AG04449 (cell line): ENCODE measurements around the gene SPRY2.

ENCODE experiments used
- CTCF ChIA-PET: fragments of 350-600 bp; formaldehyde crosslinking; extraction: SDS; loops from one replicate; lab custom pipeline; 2021; ENCODE audit warnings: antibody characterized with exemption; lab: Yijun Ruan, JAX
- POLR2A ChIA-PET: fragments of 400-600, 350-600 bp; formaldehyde crosslinking; extraction: SDS; loops from one replicate; lab custom pipeline; 2020; ENCODE audit warnings: antibody characterized with exemption, inconsistent platforms; lab: Yijun Ruan, JAX
- DNase-seq: peaks from one replicate; pipeline ENCODE4 v3.0.0-alpha.2; 2010; ENCODE audit warnings: low read depth, low spot score
- H3K4me3 ChIP-seq: 2 replicates; pipeline ENCODE4 v1.5.1; 2011; ENCODE audit warnings: low read depth, mild to moderate bottlenecking, control low read depth, low read length
- TF ChIP-seq, protein P1 (sequence below): IDR thresholded peaks from one replicate; pipeline ENCODE4 v1.5.1; 2011; ENCODE audit warnings: mild to moderate bottlenecking, moderate library complexity, low read length, control low read depth, inconsistent platforms; ENCODE audit not compliant: insufficient read depth; ENCODE audit errors: missing control alignments

Gene SPRY2

DNA sequence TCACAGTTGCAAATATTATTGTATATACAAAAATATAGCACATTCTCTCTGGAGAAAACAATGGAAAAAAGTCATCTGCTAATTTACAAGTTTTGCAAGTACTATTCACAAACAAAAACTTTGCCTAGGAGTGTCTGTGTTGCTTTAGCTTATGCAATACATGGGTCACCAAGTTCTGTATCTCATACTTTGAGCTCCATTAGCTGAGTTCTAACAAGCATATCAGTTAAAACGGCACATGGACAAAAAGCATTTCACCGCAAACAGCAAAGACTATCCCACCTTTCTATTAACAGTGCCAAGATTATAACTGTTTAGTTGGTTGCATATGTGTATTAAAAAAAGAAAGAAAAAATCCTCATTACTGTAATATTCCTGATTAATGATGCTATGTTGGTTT is 4.6 kb downstream of the SPRY2 start:
- POLR2A ChIA-PET = no interaction called here
- no peak for DNase-seq
- H3K4me3 ChIP-seq = peak overlapping the region; percentile 91
- CTCF ChIA-PET = interaction anchor here (1.1 kb wide), 2 partner anchors 87 to 658 kb away, joined by 3 to 4 read pairs; no protein-coding TSS in a partner anchor
- TF ChIP-seq, protein P1, sequence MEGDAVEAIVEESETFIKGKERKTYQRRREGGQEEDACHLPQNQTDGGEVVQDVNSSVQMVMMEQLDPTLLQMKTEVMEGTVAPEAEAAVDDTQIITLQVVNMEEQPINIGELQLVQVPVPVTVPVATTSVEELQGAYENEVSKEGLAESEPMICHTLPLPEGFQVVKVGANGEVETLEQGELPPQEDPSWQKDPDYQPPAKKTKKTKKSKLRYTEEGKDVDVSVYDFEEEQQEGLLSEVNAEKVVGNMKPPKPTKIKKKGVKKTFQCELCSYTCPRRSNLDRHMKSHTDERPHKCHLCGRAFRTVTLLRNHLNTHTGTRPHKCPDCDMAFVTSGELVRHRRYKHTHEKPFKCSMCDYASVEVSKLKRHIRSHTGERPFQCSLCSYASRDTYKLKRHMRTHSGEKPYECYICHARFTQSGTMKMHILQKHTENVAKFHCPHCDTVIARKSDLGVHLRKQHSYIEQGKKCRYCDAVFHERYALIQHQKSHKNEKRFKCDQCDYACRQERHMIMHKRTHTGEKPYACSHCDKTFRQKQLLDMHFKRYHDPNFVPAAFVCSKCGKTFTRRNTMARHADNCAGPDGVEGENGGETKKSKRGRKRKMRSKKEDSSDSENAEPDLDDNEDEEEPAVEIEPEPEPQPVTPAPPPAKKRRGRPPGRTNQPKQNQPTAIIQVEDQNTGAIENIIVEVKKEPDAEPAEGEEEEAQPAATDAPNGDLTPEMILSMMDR = no peak

DNA sequence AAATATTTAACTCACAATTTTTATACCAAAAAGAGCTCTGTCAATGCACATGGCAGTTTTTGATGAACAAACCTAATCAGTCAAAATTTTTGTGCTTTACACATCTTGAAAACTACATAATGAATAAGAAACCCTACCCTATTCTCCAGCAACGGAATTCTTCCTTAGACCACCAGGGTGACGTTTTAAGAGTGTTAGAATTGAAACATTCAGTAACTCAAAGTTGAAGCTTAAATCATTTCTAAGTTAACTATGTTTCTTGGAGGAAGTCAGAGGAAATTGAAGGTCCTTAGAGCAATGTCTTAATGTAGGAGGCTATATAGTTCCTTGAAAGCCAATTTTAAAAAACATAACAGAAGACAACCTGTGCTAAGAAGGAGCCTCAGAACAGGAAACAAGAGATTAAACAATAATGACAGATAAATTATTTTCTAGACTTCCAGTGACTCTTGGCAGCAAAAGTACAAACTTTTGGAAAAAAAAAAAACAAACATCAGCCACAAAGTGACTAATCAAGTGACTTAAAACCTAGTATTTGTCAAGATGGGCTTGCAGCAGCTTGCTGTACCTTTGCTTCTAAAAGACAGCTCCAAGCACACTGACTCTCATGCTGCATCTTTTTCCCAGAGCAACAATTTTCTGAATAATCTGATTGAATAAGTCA is 6.2 kb downstream of the SPRY2 start:
- TF ChIP-seq, protein P1 = no peak

DNA sequence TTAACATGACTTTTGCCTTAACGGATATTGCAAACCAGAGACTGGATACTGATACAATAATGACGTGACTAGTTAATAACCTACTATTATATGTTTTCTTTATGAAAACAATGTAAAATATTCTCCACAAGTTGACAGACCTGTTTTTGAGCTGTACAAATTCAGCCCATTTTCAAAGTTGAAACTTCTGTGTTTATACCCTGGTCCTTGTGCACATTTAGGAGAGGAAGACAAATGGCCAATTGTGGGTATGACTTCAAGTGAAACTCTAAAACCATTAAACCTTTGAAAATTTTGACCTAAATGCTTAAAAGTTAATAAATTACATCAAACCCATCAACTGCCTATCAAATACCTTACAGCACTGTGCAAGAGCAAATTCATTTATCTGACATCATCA is 8.9 kb downstream of the SPRY2 start:
- TF ChIP-seq, protein P1 = no peak
- ChIA-PET CTCF (interaction anchor here (0.8 to 4.0 kb wide), 2 partner anchors 9 to 11 kb away, joined by 3 to 20 read pairs; partner anchors contain the start of gene SPRY2), POLR2A (no interaction called here)
- DNase-seq = no peak
- no peak overlapping the region for H3K4me3 ChIP-seq

More for the DNA sequence above, 6.2 kb downstream of the SPRY2 start:
- CTCF ChIA-PET = interaction anchor here (0.6 to 4.0 kb wide), 2 partner anchors 8 to 115 kb away, joined by 4 to 20 read pairs; no protein-coding TSS in a partner anchor
- POLR2A ChIA-PET = interaction anchor here (1.2 kb wide), 1 partner anchor 398 kb away, joined by 8 read pairs; no protein-coding TSS in a partner anchor
- DNase-seq = no peak
- no peak overlapping the region for H3K4me3 ChIP-seq

DNA sequence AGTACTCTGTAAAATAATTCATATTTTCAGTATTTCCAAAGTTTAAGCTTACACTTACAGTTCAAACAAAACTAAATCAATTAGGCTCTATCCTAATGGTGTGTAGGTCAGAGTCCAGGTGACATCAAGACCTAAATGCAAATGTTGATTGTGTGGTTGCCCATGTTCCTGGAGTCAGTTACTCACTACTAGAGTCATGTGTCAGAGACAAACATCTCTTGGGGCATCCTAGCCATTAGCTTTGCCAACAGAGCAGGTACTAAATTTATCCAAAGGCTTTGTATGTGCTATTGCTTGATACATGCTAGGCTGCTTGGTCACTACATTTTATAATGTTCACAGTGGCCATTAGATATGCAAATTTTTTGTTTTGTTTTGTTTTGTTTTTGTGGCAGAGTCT is 11.7 kb downstream of the SPRY2 start:
- DNase-seq = no peak
- POLR2A ChIA-PET = interaction anchor here (0.7 kb wide), 1 partner anchor 8 kb away, joined by 3 read pairs; no protein-coding TSS in a partner anchor
- H3K4me3 ChIP-seq = no peak overlapping the region
- TF ChIP-seq, protein P1 = no peak
- CTCF ChIA-PET = interaction anchor here (0.9 to 2.3 kb wide), 2 partner anchors 11 to 14 kb away, joined by 5 to 7 read pairs; no protein-coding TSS in a partner anchor

DNA sequence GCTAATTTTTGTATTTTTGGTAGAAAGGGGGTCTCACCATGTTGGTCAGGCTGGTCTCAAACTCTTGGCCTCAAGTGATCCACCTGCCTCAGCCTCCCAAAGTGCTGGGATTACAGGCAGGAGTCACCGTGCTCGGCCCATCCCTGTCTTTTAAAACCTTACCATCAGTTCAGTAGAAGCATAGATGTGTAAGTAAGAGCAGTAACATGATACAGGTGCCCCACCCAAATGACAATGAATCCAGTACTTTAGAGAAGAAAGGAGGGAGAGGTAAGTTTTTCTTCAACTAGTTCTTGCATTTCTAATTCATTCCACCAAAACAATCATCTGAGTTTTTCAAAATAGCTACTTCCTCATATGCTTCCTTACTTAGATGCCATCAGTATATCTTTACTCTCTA is 21.9 kb downstream of the SPRY2 start:
- TF ChIP-seq, protein P1 = no peak
- DNase-seq = no peak
- ChIA-PET CTCF (interaction anchor here (1.7 kb wide), 1 partner anchor 9 kb away, joined by 7 read pairs; no protein-coding TSS in a partner anchor), POLR2A (no interaction called here)
- H3K4me3 ChIP-seq = no peak overlapping the region
